ENCODE data around the gene TNK2. TPM values are rescaled to one million over a fixed set of nuclear protein-coding genes. Genes with fewer than 3 reads are reported as not detected.

The TNK2 gene
- total and polyA plus RNA-seq, 2 of the 8 experiments (the other 6 are each of a cell fraction or from before 2014, with no cell fraction given), result 10.4 to 33.9 TPM

- Histone ChIP-seq H3K4ac (replicated peaks; ENCODE audit: insufficient read length, low read depth, low read length) (no peak overlapping the region), H3K14ac (ENCODE audit: insufficient read length) (no peak overlapping the region), H4K5ac (ENCODE audit: insufficient read length, low read depth, low read length) (no peak overlapping the region), H3K27ac (ENCODE audit: low read depth, low read length) (no peak overlapping the region), H3K27me3 (replicated peaks in 1 of 4; ENCODE audit: control insufficient read depth in 3 of 4, extremely low read depth in 1 of 4, insufficient read depth in 3 of 4, low read length in 3 of 4) (peaks cover 0 to 9% (median 3%) of the 10 kb centered on the region in 4 experiments; a peak in 4 of 7 replicates), H3K4me1 (replicated peaks in 1 of 4; ENCODE audit: control insufficient read depth in 3 of 4, insufficient read depth in 4 of 4, low read length in 3 of 4) (peaks cover 0 to 10% (median 8%) of the 10 kb centered on the region in 4 experiments; a peak in 5 of 7 replicates), H2AFZ (ENCODE audit: low read length) (no peak overlapping the region), H3K9me3 (ENCODE audit: insufficient read depth in 2 of 2, low read depth in 1 of 2, low read length in 1 of 2) (no peaks in the 10 kb centered on the region), H3K18ac (ENCODE audit: extremely low read depth, low read length) (no peak overlapping the region), H2BK20ac (ENCODE audit: low read length) (no peak overlapping the region), H3K23me2 (ENCODE audit: low read depth, low read length) (peaks cover 13% of the 10 kb centered on the region), H3K79me1 (ENCODE audit: low read depth, low read length) (peaks cover 8% of the 10 kb centered on the region), H2BK120ac (replicated peaks; ENCODE audit: low read depth, low read length) (no peak overlapping the region), H3K4me3 (ENCODE audit: extremely low read depth in 1 of 4, insufficient read depth in 2 of 4, low read depth in 3 of 4, low read length in 4 of 4) (no peak overlapping the region), H4K20me1 (replicated peaks in 1 of 2; ENCODE audit: control insufficient read depth in 1 of 2, insufficient read depth in 2 of 2, low read length in 2 of 2) (peaks cover 5 to 31% of the 10 kb centered on the region in 2 experiments), H2BK12ac (ENCODE audit: low read depth, low read length) (no peak overlapping the region), H3K79me2 (ENCODE audit: control insufficient read depth in 1 of 2, insufficient read depth in 2 of 2, low read length in 2 of 2) (peaks cover 7 to 28% of the 10 kb centered on the region in 2 experiments; a peak in 3 of 4 replicates), H3K56ac (replicated peaks; ENCODE audit: insufficient read length, low read depth, low read length) (no peak overlapping the region), H2BK5ac (ENCODE audit: low read depth, low read length) (no peak overlapping the region), H3K23ac (ENCODE audit: insufficient read length) (no peak overlapping the region), H3K36me3 (ENCODE audit: control insufficient read depth in 2 of 4, insufficient read depth in 4 of 4, low read length in 3 of 4) (no peaks in the 10 kb centered on the region), H3K9ac (replicated peaks in 1 of 4; ENCODE audit: extremely low read depth in 1 of 4, low read depth in 3 of 4, low read length in 3 of 4) (no peak overlapping the region), H4K91ac (replicated peaks; ENCODE audit: insufficient read length, low read length) (no peak overlapping the region), H3K4me2 (ENCODE audit: insufficient read depth in 1 of 2, low read depth in 2 of 2, low read length in 2 of 2) (no peak overlapping the region), H2BK15ac (ENCODE audit: low read length) (no peak overlapping the region), H2AK5ac (ENCODE audit: low read depth, low read length) (no peak overlapping the region), H4K8ac (ENCODE audit: extremely low read depth, insufficient read depth, low read length) (no peak overlapping the region)
- ChIA-PET POLR2A (ENCODE audit: partially characterized antibody) (no interaction called here), CTCF (ENCODE audit: partially characterized antibody) (interaction anchor here (1.3 to 23.1 kb wide), 3 partner anchors 9 to 48 kb away, joined by 7 to 499 read pairs (median 51); no protein-coding TSS in a partner anchor)
- DNase-seq (ENCODE audit: low read depth in 1 of 2, low spot score in 2 of 2) (no peak), FAIRE-seq (no peak)
- WGBS, 2 experiments (ENCODE audit: extremely low coverage in 1 of 2, insufficient coverage in 1 of 2, insufficient read length in 1 of 2, insufficient replicate concordance in 2 of 2, low coverage in 1 of 2, low lambda C conversion rate in 2 of 2, missing lambda C conversion rate in 1 of 2), result 92% methylated on average over 4 of the region's 4 CpGs; no CpG with 5 or more reads in 1 of the 2 experiments
- no peak for TF ChIP-seq SUZ12 (IDR thresholded peaks at IDR 0.05; ENCODE audit: low read length)
- TF ChIP-seq CHD1 (IDR thresholded peaks at IDR 0.05; ENCODE audit: low read depth, low read length), result no peak
Observed at GRCh38 chr3:195904368-195904767, 4.0 kb downstream of the TNK2 start.
